GM18499 (cell line): ENCODE measurements around the gene BANK1.

Experiments used
- ATAC-seq: cut with Tn5 transposase; IDR thresholded peaks from one replicate; pipeline ENCODE4 v1.9.1; 2021; ENCODE audit warnings: moderate number of reproducible peaks; ENCODE audit not compliant: insufficient read depth, unreplicated experiment

The BANK1 gene

DNA sequence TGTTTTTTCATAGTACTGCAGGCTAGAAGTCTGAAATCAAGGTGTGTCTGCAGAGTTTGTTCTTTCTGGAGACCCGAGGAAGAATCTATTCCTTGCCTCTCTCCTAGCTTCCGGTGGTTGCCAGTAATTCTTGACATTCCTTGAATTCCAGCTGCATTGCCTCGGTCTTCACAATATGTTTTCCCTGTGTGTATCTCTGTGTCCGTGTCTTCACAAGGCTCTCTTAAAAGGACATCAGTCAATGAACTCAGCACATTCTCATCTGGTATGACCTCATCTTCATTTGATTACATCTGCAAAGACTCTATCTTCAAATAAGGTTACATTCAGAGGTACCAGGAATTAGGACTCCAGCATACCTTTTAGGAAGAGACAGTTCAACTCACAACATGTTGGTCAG is 163.4 kb downstream of the BANK1 start:
- no peak for ATAC-seq

DNA sequence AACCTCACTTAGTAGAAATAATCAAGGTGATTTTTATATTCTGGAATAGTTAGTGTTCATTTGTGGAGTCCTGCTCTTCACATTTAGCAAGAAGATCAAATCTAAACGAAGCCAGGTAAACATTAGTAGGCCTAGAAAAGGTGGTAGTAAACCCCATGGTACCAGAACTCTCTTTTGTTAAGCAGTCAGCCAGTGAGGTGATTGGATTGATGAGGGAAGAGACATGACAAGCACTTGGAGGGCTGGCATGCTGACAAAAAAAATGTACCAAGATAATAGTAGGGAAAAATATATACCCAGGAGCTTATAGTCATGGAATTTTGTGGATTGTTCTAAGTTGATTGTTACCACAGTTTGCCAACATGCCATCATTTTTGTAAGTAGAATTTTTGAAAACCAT is 163.8 kb downstream of the BANK1 start:
- ATAC-seq, result no peak

DNA sequence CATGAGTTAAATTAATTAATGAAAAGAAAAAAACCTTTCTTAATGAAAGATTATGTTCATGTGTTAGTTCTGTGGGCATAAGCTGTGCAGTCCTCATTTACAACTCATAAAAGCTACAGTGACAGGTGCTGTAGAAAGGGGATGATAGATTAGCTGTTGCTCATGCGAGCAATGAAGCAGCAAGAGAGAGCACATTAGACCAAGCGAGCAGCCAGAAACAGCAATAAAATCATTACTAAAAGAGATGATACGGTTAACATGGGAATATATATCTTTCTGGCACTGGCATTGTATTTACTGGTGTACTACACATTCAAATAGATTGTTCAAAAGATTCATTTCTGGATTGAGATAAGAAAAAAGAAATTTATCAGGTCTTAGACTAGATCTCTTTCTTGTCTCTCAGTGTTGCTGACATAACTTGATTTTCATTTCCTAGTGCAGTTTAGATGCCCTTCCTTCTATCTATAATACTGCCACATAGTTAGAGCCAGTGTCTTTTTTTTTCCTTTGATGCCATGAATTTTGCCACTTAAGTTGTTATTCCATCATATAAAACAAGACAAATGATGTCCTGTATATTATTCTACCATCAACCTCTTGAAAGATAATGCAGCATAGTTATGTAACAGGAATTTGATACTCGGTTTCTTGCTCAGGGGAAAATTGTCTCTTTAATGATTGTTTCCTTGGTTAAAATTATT is 164.6 kb downstream of the BANK1 start:
- ATAC-seq, result no peak

GRCh38 chr4:101956068-101956825 is 165.7 kb downstream of the BANK1 start:
- no peak for ATAC-seq

- no peak for ATAC-seq
Observed at GRCh38 chr4:101958547-101958946, 168.0 kb downstream of the BANK1 start.

DNA sequence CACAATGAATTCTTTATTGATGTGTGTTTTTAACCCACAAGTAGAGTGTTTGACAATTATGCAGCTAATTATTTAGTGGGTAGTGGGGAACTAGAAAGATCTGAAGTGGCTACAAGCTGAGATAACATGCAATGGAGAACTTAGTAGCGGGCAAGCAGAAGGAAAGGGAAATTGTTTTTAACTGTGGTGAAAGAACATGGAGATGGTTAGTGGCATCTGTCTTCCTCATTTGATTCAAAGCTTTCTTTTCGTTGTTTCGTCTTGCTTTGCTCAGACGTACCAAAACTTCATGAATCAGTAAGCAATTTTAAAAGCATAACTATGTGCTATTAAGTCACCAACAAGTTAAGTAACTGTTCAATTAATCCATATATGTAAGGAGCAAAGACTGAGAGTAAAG is 169.9 kb downstream of the BANK1 start:
- no peak for ATAC-seq

GRCh38 chr4:101961144-101961543 is 170.6 kb downstream of the BANK1 start:
- ATAC-seq, result no peak

DNA sequence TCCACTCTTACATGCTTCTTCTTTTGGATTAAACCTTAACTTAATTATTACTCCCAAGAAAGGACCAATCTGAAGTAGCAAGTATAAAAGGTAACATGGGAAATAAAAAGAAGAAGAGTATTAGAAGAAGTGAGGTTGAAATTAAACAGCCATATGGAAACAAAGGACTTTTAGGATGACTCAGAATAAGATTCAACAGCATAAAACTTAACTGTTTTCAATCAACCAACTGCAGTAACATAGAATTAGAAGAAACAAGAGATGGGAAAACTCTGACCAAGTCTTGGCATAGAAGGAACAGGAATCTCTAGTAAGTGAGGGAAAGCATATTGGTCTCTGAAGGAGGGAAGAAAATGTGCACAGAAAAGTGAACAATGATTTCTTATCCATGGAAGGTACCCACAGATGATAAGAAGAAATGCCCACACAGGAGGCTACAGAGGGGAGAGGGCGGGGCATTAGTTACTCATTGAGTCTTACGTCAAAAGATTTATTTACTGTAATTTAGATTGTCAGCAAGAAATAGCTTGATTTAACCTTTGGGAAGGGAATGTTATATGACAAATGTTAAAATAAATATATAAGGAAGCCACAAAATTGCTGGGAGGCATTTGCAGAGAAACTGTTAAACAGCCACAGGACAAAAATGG is 177.3 kb downstream of the BANK1 start:
- no peak for ATAC-seq

- ATAC-seq, result no peak
Observed at GRCh38 chr4:101968364-101968763, 177.8 kb downstream of the BANK1 start.

- ATAC-seq, result no peak
Observed at GRCh38 chr4:101969965-101970364, 179.4 kb downstream of the BANK1 start.

DNA sequence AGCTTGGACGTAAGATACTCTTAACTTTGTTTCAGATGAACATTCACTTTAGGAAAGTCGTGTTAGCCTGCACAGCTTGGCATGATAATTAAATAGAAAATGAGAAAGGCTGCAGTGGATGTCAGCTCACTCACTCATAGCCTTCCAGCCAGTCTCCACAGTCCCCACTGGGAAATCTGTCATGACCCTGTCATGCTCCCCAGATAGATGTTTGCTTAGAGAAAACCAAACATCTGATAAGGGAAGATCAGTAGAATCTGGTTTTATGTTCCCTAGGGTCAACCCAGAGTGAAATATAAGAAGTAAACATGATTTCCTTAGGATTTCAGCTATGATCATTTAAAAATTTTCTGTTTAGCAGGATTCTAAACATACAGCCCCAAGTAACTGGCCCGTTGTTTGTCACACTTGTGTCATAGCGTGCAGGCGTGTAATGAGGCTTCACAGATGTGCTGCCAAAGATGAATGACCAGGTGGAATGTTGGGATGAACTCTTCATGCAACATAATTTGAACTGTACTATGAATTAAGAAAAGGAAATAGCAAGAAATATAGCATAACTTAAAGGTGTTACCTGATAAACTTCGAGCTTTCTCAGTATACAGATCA is 180.1 kb downstream of the BANK1 start:
- no peak for ATAC-seq

DNA sequence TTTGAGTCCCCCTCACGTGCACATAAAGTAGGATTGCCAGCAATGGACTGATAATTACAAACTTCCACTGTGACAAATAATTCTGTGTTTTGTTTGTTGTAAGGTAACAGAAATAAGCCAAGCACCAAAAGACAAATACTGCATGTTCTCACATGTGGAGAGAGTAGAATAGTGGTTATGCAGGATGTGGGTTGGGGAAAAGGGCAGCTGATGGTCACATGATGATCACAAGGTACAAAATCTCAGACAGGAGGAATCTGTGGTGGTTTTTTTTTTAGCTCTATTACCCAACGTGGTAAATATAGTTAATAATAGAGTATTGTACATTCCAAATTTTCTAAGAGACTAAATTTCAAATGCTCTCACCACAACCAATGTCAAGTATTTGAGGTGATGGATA is 182.3 kb downstream of the BANK1 start:
- peak; percentile 60 for ATAC-seq

DNA sequence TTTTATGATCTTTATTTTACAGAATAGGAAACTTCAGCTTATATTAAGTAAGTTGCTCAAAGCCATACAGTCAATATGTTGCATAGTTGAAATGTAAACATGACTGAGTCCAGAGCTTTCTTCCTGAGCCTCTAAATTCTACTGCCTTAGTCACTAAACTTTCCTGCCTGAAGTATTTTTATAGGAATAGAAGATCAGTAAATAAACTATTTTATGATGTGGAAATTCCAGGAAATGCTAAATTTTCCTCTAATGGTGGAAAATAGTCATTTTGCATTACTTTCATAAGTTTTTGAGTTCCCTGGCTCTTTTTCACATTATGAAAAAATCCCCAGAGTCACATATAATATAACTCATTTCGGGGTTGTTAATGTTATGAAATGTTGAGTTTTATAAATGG is 182.8 kb downstream of the BANK1 start:
- no peak for ATAC-seq

- no peak for ATAC-seq
Observed at GRCh38 chr4:101977076-101977475, 186.5 kb downstream of the BANK1 start.

DNA sequence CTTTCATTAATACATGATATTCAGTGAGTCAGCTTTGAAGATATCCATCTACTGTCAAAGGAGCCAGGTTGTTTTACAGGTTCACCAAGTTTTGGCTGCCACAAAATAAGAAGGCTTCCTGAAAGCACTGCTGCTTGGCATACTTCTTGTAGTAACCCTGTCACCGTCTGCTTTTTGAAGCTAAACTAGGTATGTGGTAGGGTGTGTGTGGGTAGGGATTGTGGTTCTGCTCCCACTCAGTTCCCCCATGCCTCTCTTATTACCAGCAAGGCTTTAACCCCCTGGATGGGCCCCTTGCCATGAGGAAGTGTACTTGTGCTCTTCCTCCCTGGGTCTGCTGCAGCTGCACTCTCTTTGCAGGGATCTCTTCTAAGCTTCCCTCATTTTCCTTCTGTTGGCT is 191.2 kb downstream of the BANK1 start:
- no peak for ATAC-seq

DNA sequence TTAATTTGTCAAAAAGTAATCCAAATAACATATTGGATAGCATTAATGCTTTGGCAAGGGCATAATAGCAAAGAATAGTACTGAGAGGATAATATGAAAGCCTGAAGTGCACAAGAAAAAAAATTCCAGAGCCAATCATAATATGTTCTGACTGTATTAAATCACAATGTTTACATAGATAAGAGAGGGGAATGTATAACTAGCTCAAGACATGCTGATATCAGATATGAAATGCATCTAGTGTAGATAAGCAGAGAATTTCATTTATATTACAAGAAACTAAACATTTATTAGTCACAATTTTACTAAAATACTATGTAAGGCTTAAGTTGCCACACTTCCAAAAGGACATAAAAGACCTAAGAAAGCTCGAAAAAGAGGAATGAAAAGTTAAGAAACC is 193.3 kb downstream of the BANK1 start:
- no peak for ATAC-seq

DNA sequence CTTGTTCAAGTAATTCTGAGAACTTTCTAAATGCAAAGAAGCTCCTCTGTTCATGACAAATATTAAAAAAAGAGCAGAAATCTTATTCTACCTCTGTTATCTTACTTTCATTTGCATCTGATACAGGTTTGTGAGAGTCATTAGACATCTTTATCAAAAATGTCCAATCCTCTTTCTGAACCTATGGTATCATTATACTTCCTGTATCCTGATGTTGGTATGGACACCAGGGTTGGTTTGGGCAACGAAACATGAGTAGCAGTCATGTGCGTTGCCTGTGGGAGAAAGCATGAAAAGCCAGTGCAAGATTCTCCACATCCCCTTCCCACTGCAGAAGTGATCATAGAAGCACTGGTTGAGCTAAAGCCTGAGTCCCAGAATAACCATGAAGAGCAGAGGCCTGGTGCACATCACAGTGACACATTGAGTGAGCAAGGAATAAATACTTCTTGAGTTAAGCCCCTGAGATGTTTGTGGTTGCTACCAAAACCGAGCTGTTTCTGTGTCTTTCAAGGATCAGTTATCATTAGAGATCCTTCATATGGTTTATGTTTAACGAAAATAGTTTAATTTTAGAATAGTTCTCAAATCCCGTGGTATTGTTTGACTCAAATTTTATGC is 197.2 kb downstream of the BANK1 start:
- ATAC-seq, result peak; percentile 90

DNA sequence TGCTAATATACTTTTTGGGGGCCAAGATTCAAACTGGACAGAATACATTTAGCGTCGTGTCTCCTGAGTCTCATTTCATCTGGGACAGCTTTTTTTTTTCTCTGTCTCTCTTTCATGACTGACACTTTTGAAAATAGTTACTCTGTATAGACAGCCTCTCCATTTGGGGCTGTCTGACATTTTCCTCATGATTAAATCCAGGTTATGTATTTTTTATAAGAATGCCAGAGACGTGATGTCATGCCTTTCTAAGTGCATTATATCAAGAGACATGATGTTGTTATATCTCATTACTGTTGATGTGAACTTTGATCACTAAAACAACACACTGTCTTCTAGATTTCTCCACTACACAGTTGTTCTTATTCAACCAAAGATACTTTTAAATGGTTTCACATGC is 199.0 kb downstream of the BANK1 start:
- ATAC-seq, result no peak

DNA sequence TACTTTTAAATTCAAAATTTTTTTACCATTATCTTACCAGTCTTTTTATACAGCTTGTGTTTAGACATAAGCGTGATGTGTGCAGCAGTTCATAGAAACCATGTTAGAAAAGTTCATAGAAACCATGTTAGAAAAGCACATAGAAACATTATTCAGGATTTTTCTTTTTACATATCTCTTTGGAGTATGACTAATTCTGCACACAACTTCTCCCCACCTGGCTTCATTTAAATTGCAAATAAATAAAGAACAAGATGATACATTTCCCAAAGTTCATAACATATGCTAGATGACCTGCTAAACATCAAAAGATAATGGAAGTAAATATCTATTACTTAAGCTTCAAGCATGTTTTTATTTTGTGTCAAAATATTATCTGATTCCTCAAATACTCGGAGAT is 201.9 kb downstream of the BANK1 start:
- ATAC-seq, result no peak

GRCh38 chr4:101993002-101993841 is 202.7 kb downstream of the BANK1 start:
- ATAC-seq, result no peak
